ENCODE data around the gene SORCS2. TPM values are rescaled to one million over a fixed set of nuclear protein-coding genes. Genes with fewer than 3 reads are reported as not detected.

Gene SORCS2
- polyA plus RNA-seq, 1 donor (not counting 4 experiments of a cell fraction or from before 2014, with no cell fraction given) = 0.09 TPM

DNA sequence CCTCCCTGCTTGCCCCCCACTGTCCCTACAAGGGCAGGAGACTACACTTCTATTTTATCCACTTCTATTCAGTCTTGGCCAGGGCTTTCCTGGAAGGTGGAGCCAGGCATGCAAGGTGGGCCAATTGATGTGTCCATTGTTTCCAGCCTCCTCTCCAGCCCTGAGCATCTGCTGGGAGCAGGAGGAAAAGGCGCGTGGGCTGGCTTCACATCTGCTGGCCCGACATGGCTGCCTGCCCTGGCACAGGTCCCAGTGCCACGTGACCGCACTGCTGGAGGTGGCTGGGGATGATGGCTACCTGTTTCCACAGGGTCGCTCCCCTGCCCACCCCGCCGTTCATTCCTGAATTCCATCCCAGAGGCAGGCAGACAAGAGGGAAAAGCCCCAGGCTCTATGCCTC is 499.6 kb downstream of the SORCS2 start:
- no peak overlapping the region for H3K27ac ChIP-seq (ENCODE audit: control insufficient read depth, insufficient read depth, low read length)
- dilution Hi-C loops (cut with MboI; ENCODE audit: extremely low pct_ligation_motif_present, low sequenced_read_pairs) = no loop called here
- H3K4me1 ChIP-seq (ENCODE audit: control insufficient read depth, extremely low read depth, insufficient read depth, low read length) = no peaks in the 10 kb centered on the region
- DNase-seq (ENCODE audit: low read depth, low spot score) = no peak
- no peak for FAIRE-seq
- H3K27me3 ChIP-seq (ENCODE audit: control insufficient read depth, extremely low read depth, insufficient read depth, low read length) = peaks cover 12% of the 10 kb centered on the region
- H2AFZ ChIP-seq (ENCODE audit: control insufficient read depth, low read length) = no peak overlapping the region
- H3K9ac ChIP-seq (ENCODE audit: control insufficient read depth, extremely low read depth, insufficient read depth, low read length) = no peak overlapping the region
- no peaks in the 10 kb centered on the region for H3K9me3 ChIP-seq (ENCODE audit: control insufficient read depth, low read depth, low read length)
- H3K9me1 ChIP-seq (ENCODE audit: control insufficient read depth, extremely low read depth, insufficient read depth, low read length) = no peaks in the 10 kb centered on the region
- no peak overlapping the region for H3K4me3 ChIP-seq (ENCODE audit: control insufficient read depth in 2 of 3, extremely low read depth in 1 of 3, insufficient read depth in 2 of 3, low read depth in 1 of 3, low read length in 3 of 3)
- no peaks in the 10 kb centered on the region for H3K79me2 ChIP-seq (ENCODE audit: control insufficient read depth, insufficient read depth, low read length)
- TF ChIP-seq EZH2 (IDR thresholded peaks at IDR 0.05; ENCODE audit: low read length) = no peak
- TF ChIP-seq, protein P1, sequence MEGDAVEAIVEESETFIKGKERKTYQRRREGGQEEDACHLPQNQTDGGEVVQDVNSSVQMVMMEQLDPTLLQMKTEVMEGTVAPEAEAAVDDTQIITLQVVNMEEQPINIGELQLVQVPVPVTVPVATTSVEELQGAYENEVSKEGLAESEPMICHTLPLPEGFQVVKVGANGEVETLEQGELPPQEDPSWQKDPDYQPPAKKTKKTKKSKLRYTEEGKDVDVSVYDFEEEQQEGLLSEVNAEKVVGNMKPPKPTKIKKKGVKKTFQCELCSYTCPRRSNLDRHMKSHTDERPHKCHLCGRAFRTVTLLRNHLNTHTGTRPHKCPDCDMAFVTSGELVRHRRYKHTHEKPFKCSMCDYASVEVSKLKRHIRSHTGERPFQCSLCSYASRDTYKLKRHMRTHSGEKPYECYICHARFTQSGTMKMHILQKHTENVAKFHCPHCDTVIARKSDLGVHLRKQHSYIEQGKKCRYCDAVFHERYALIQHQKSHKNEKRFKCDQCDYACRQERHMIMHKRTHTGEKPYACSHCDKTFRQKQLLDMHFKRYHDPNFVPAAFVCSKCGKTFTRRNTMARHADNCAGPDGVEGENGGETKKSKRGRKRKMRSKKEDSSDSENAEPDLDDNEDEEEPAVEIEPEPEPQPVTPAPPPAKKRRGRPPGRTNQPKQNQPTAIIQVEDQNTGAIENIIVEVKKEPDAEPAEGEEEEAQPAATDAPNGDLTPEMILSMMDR (optimal IDR thresholded peaks at IDR 0.05 in 1 of 3, IDR thresholded peaks at IDR 0.05 in 1 of 3, conservative IDR thresholded peaks at IDR 0.05 in 1 of 3; ENCODE audit: extremely low read depth in 1 of 3, insufficient read depth in 2 of 3, low read length in 3 of 3) = no peak
- no peaks in the 10 kb centered on the region for H3K36me3 ChIP-seq (ENCODE audit: control insufficient read depth in 2 of 2, extremely low read depth in 1 of 2, insufficient read depth in 2 of 2, low read length in 2 of 2)
- H4K20me1 ChIP-seq (ENCODE audit: control insufficient read depth, extremely low read depth, insufficient read depth, low read length) = no peaks in the 10 kb centered on the region
- H3K4me2 ChIP-seq (ENCODE audit: control insufficient read depth, extremely low read depth, insufficient read depth, low read depth, low read length) = no peak overlapping the region

DNA sequence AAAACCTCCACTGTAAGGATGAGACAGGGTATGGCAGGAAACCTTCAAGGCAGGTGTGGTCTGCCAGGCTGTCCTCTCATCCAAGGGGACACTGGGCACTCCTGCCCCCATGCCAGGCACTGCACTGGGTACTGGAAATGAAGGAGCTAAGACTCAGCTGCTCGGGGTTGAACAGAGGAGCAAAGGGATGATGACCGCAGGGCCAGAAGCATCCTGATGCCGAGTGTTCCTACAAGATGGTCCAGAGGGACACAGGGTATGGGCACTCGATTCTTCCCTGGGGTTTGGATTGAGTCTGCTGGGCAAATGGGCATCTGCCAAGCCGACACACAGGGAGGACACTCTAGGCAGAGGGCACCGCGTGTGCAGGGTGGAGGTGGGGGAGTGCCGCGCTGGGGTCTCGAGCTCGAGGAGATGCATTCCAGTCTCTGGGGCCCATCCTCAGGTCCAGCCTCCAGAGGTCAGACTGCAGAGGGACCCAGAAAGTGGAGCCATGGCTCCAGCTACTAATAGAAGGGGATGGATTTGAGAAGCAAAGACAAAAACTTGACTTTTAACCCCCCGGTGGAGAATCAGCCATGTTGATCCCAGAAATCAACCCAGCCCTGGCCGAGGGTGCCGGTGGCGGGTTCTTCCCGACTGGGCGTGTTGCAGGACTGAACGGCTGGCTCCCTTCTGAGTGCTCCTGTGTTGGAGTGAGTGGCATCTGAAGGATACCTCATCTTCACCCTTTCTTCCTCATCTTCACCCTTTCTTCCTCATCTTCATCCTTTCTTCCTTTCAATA is 500.3 kb downstream of the SORCS2 start:
- Histone ChIP-seq H3K79me2 (ENCODE audit: control insufficient read depth, insufficient read depth, low read length) (no peaks in the 10 kb centered on the region), H2AFZ (ENCODE audit: control insufficient read depth, low read length) (no peak overlapping the region), H3K36me3 (ENCODE audit: control insufficient read depth in 2 of 2, extremely low read depth in 1 of 2, insufficient read depth in 2 of 2, low read length in 2 of 2) (no peaks in the 10 kb centered on the region), H3K4me1 (ENCODE audit: control insufficient read depth, extremely low read depth, insufficient read depth, low read length) (no peaks in the 10 kb centered on the region), H3K9me1 (ENCODE audit: control insufficient read depth, extremely low read depth, insufficient read depth, low read length) (no peaks in the 10 kb centered on the region), H3K9me3 (ENCODE audit: control insufficient read depth, low read depth, low read length) (no peaks in the 10 kb centered on the region), H3K4me2 (ENCODE audit: control insufficient read depth, extremely low read depth, insufficient read depth, low read depth, low read length) (no peak overlapping the region), H3K9ac (ENCODE audit: control insufficient read depth, extremely low read depth, insufficient read depth, low read length) (no peak overlapping the region), H3K4me3 (ENCODE audit: control insufficient read depth in 2 of 3, extremely low read depth in 1 of 3, insufficient read depth in 2 of 3, low read depth in 1 of 3, low read length in 3 of 3) (no peak overlapping the region), H4K20me1 (ENCODE audit: control insufficient read depth, extremely low read depth, insufficient read depth, low read length) (no peaks in the 10 kb centered on the region), H3K27me3 (ENCODE audit: control insufficient read depth, extremely low read depth, insufficient read depth, low read length) (peaks cover 15% of the 10 kb centered on the region), H3K27ac (ENCODE audit: control insufficient read depth, insufficient read depth, low read length) (no peak overlapping the region)
- no peak for FAIRE-seq
- no peak for DNase-seq (ENCODE audit: low read depth, low spot score)
- TF ChIP-seq EZH2 (IDR thresholded peaks at IDR 0.05; ENCODE audit: low read length) = no peak
- TF ChIP-seq, protein P1 (optimal IDR thresholded peaks at IDR 0.05 in 1 of 3, IDR thresholded peaks at IDR 0.05 in 1 of 3, conservative IDR thresholded peaks at IDR 0.05 in 1 of 3; ENCODE audit: extremely low read depth in 1 of 3, insufficient read depth in 2 of 3, low read length in 3 of 3) = no peak
- dilution Hi-C loops (cut with MboI; ENCODE audit: extremely low pct_ligation_motif_present, low sequenced_read_pairs) = no loop called here

All from keratinocyte (primary cell).